ENCODE data around the gene LSMEM2. TPM values are rescaled to one million over a fixed set of nuclear protein-coding genes. Genes with fewer than 3 reads are reported as not detected.

LSMEM2 gene
- total RNA-seq, 1 donor from 2014 or later, result not detected

DNA sequence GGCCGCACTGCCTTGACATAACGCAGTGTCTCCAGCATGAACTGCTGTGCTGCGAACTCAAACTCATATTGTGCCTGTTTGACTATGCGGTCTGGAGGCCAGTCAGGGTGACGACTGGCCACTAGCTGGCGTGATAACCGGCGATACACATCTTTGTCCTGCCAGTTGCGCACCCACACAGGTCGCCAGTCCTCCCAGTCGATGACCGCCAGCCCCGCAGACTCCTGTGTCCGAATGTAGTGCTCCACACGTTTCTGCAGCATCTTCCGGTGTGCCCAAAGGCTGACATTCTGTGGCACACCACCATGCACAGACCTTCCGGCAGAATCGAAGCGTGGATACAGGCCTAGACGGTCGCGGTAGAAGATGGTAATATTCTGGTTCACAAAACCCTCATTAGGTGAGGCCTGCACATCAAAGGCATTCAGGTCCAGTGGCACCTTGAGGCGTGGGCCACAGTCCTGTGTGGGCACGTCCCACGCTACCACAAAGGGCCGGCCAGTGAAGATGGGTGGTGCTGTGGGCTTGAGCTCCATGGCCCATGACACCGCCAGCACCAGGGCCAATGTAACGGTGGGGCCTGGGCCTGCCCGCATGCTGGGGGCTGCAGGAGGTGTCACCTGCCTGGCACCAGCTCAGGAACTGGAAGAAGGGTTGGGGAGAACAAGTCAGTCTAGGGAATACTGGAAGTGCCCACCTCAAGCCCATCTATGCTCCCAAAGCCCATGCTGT lies 41.2 kb downstream of the LSMEM2 start:
- TF ChIP-seq CTCF (IDR thresholded peaks at IDR 0.05; ENCODE audit: insufficient read depth, low read length, poor library complexity, severe bottlenecking), result no peak
- no peak for DNase-seq (ENCODE audit: low read depth)
- Histone ChIP-seq H3K4me3 (ENCODE audit: low read depth, low read length) (peak overlapping the region; percentile 81), H3K27me3 (ENCODE audit: control insufficient read depth, insufficient read depth, low read length) (no peaks in the 10 kb centered on the region), H3K36me3 (ENCODE audit: control insufficient read depth, insufficient read depth, low read length) (peaks cover 3% of the 10 kb centered on the region)

DNA sequence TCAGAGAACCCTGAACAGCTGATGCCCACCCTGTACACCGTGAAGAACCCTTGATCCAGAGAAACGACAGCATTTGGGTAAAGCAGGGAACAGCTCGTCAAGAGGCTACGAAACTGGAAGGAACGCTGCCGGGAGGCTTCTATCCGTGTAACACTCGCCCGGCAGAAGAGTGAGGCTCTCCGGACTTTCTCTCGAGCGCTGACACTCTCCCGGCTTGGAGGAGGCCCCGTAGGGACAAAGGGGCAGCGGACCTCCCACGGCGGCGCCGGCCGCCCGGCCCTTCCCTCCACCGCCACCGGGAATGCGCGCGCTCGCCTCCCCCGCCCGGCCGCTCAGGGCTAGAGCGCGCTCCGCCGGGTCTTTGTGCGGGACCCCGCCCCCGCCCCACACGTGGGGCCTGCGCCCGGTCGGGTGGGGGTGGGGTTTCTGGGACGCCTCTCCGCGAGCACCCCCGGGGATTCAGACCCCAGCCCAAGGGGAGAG lies 42.0 kb downstream of the LSMEM2 start:
- no peak for DNase-seq (ENCODE audit: low read depth)
- Histone ChIP-seq H3K36me3 (ENCODE audit: control insufficient read depth, insufficient read depth, low read length) (peaks cover 3% of the 10 kb centered on the region), H3K27me3 (ENCODE audit: control insufficient read depth, insufficient read depth, low read length) (no peaks in the 10 kb centered on the region), H3K4me3 (ENCODE audit: low read depth, low read length) (peak overlapping the region; percentile 81)
- TF ChIP-seq CTCF (IDR thresholded peaks at IDR 0.05; ENCODE audit: insufficient read depth, low read length, poor library complexity, severe bottlenecking), result no peak

- Histone ChIP-seq H3K36me3 (ENCODE audit: control insufficient read depth, insufficient read depth, low read length) (peaks cover 3% of the 10 kb centered on the region), H3K4me3 (ENCODE audit: low read depth, low read length) (peak overlapping the region; percentile 81), H3K27me3 (ENCODE audit: control insufficient read depth, insufficient read depth, low read length) (no peaks in the 10 kb centered on the region)
- peak; percentile 74 for TF ChIP-seq CTCF (IDR thresholded peaks at IDR 0.05; ENCODE audit: insufficient read depth, low read length, poor library complexity, severe bottlenecking)
- no peak for DNase-seq (ENCODE audit: low read depth)
Observed at GRCh38 chr3:50321336-50322114, 42.6 kb downstream of the LSMEM2 start.

DNA sequence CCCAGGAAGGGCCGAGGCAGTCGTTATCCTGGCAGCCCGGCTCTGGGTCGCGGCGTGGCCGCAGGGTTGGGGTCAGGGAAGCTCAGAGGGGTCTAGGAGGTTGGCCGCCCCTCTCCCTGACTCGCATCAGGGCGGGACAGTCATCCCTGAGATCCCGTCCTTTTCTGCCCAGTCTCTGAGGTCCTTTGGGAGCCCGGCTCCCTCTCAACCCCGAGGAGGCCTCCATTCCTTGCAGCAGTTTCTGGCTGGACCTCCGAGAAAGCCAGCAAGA lies 43.2 kb downstream of the LSMEM2 start:
- no peak for TF ChIP-seq CTCF (IDR thresholded peaks at IDR 0.05; ENCODE audit: insufficient read depth, low read length, poor library complexity, severe bottlenecking)
- peaks cover 3% of the 10 kb centered on the region for H3K36me3 ChIP-seq (ENCODE audit: control insufficient read depth, insufficient read depth, low read length)
- no peak for DNase-seq (ENCODE audit: low read depth)
- no peaks in the 10 kb centered on the region for H3K27me3 ChIP-seq (ENCODE audit: control insufficient read depth, insufficient read depth, low read length)
- H3K4me3 ChIP-seq (ENCODE audit: low read depth, low read length), result peak overlapping the region; percentile 81

GRCh38 chr3:50322386-50323091 lies 43.7 kb downstream of the LSMEM2 start, which contains the start of gene HYAL2:
HYAL2 (minus strand) TSS chr3:50322745; CDS start chr3:50320489, 2,256 bp downstream.
- Histone ChIP-seq H3K4me3 (ENCODE audit: low read depth, low read length) (peak within 1 kb of the TSS; percentile 81), H3K27me3 (ENCODE audit: control insufficient read depth, insufficient read depth, low read length) (no peaks in the 10 kb centered on the region), H3K36me3 (ENCODE audit: control insufficient read depth, insufficient read depth, low read length) (peaks cover 3% of the 10 kb centered on the region)
- TF ChIP-seq CTCF (IDR thresholded peaks at IDR 0.05; ENCODE audit: insufficient read depth, low read length, poor library complexity, severe bottlenecking), result peak; percentile 2
- DNase-seq (ENCODE audit: low read depth), result no peak
